GM10266 (cell line): ENCODE results near the gene CLPX.

Experiments
- DNase-seq: peaks from one replicate; pipeline ENCODE4 v3.0.0; 2012; ENCODE audit errors: extremely low spot score
- TF ChIP-seq, protein P1 (sequence below): IDR thresholded peaks from 2 replicates; pipeline ENCODE4 v1.5.1; 2012; ENCODE audit warnings: mild to moderate bottlenecking, low read depth; ENCODE audit not compliant: control insufficient read depth, insufficient read depth; ENCODE audit errors: missing control alignments

CLPX gene

DNA sequence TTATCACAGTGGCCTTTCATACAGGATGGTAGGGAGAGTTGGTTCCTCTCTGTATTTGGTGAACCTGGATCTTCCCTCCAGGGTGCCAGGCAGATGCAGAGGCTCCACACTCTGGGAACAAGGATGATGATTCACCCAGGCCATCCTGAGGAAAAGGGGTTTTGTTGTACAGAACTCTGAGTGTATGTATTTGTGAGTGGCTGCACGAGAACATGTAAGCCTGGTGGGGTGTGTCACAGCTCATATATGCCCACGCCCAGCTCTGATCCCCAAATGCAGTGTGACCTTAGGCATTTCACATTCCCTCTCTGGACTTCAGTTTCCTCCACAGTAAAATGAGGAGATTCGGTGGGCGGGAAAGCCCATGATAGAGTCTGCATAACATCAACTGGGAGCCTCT is 37.7 kb upstream of the CLPX start:
- no peak for DNase-seq
- TF ChIP-seq, protein P1, sequence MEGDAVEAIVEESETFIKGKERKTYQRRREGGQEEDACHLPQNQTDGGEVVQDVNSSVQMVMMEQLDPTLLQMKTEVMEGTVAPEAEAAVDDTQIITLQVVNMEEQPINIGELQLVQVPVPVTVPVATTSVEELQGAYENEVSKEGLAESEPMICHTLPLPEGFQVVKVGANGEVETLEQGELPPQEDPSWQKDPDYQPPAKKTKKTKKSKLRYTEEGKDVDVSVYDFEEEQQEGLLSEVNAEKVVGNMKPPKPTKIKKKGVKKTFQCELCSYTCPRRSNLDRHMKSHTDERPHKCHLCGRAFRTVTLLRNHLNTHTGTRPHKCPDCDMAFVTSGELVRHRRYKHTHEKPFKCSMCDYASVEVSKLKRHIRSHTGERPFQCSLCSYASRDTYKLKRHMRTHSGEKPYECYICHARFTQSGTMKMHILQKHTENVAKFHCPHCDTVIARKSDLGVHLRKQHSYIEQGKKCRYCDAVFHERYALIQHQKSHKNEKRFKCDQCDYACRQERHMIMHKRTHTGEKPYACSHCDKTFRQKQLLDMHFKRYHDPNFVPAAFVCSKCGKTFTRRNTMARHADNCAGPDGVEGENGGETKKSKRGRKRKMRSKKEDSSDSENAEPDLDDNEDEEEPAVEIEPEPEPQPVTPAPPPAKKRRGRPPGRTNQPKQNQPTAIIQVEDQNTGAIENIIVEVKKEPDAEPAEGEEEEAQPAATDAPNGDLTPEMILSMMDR: no peak

DNA sequence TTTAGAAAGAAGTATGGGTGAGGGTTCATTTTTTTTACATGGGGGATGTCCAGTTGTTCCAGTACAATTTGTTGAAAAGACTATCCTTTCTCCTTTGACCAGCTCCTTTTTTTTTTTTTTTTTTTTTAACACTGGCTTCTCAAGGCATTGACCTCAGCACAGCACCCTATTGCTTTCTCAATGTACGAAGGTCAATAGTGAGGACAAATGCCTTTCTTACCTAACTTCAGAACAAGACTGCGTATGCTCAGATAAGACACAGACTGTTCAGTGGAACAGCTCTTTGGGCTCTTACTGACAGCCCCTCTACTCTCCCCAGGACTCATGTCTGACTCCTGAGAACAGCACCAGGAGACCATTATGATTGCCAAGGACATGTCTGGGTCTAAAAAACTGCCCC is 36.6 kb upstream of the CLPX start:
- TF ChIP-seq, protein P1: no peak
- DNase-seq: no peak

DNA sequence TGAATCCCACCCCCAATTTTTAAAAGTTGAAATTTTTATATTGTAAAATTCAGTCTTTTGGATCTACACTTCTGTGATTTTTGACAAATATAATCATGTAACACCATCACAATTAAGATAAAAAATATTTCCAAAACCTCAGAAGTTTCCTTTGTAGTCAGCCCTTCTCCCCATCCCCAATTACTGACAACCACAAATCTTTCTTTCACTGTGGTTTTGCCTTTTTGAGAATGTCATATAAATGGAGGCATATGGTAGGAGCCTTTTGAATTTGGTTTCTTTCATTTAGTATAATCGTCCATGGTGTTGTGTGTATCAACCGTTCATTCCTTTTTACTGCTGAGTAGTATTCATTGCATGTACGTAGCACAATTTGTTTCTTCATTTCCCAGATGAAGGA is 34.0 kb upstream of the CLPX start:
- TF ChIP-seq, protein P1: no peak
- no peak for DNase-seq

DNA sequence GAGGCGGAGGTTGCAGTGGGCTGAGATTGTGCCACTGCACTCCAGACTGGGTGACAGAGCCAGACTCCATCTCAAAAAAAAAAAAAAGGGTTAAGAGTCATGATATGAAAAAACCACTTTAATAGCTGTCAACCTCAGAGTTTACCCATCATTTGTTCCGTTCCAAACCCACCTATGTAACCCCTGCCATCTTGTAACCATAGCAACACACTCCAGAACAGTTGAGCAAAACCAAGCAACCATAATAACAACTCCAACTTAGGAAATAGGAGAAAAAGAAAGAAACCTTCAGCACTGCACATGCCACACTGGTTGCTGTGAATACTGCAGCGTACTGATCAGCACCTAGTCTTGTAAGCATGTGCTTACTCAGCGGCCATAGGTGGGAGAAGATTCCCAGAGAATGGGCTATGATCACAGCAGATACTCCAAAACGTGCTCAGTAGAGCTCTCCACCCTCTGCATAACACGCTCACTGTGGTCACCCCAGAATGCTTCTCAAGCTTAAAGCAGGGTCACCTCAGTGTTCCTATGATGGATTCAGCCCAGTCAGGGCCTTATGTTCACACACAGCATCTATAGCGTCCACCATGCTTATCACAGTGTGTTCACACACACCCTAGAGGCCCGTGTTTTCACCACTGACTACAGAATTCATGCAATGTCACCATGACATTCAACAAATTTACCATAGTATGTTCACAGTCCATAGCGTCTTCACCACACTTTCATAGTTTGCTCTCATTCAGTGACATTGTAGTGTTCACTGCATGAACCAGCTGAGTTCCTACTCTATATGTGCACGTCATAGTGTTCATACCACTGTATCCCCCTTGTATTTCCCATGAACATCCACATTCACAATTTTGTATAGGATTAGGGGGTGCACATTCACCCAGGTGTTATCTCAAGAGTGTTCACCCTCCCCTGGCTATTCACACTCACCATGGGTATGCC is 32.7 kb upstream of the CLPX start:
- TF ChIP-seq, protein P1: no peak
- DNase-seq: no peak

DNA sequence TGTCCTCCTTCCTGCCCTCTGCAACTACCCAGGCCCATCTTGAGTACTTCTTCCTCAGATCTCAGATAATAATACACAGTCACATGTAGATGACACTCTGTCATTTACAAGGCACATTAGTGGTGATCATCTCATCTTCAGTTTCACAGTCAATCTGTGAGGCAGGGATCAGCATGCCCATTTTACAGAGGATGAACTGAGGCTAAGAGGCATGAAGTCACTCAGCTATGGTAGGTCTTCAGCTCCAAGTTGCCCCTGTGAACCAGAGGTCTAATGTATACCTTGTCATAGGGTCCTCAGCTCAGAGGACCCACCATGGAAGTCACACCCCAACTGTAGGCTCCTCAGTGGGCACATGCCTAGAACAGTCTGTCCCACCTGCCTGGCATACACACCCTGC is 30.4 kb upstream of the CLPX start:
- TF ChIP-seq, protein P1: no peak
- no peak for DNase-seq

DNA sequence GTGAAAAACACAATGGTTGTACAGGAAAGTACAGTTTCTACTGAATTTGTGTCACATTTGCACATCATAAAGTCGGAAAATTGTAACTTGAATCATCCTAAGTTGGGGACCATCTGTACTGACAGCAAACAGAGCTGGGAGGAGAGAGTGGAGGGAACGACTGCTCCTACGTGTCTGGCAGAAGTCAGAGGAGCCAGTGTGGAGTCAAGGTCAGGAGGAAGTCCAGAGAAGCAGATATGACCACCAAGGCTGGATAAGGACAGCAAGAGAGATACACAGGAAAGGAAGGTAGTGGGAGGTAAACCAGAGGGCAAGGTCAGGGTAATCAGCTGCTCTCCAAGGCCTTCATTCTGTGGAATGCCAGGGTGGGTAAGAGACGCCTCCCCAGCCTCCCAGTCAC is 28.9 kb upstream of the CLPX start:
- no peak for DNase-seq
- TF ChIP-seq, protein P1: no peak

DNA sequence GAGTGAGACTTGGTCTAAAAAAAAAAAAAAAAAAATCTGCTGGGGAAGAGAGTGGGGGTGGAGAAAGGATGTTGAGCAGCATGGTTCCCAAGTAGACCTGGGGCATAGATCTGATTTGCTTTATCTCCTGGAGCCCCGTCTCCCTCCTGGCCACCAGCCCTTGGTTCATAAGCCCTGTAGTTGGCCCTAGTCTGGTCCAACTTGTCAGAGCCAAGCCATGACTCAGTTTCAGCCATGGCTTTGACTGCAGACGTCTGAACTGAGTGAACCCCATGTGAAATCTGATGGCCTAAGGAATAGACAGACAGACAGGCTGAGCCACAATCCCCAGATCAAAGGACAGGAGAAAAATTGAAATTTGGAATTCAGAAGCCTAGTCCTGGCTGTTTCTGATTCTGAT is 28.1 kb upstream of the CLPX start:
- no peak for DNase-seq
- TF ChIP-seq, protein P1: no peak
